SK-N-SH (cell line): Measurements from ENCODE around the gene PAK3. TPM values are rescaled to one million over a fixed set of nuclear protein-coding genes. Genes with fewer than 3 reads are reported as not detected.

Experiments
- CTCF ChIA-PET: fragments of 300-600, 350-600 bp; formaldehyde crosslinking; extraction: SDS; loops from one replicate; lab custom pipeline; 2021; lab: Yijun Ruan, JAX
- POLR2A ChIA-PET: fragments of 350-600 bp; sonication (Branson Sonifier 250); formaldehyde crosslinking; extraction: SDS; loops from one replicate; lab custom pipeline; 2020; ENCODE audit warnings: antibody characterized with exemption, inconsistent platforms; lab: Yijun Ruan, JAX
- DNase-seq: peaks from one replicate; pipeline ENCODE4 v3.0.0; 2012
- H2AFZ ChIP-seq: fragments of 200-600 bp; sonication (generic); 2 replicates; pipeline ENCODE4 v1.8.1; 2016; ENCODE audit warnings: antibody characterized with exemption, mild to moderate bottlenecking, low read depth
- H3F3A ChIP-seq: fragments of 200-600 bp; sonication (generic); replicated peaks from 2 replicates; pipeline ENCODE3; 2016; ENCODE audit warnings: antibody characterized with exemption, mild to moderate bottlenecking; ENCODE audit not compliant: insufficient read depth
- H3K27ac ChIP-seq, 2 experiments: fragments of 200-500 bp in 1 of 2; fragments of 200-600 bp in 1 of 2; sonication (Bioruptor generic) in 1 of 2; sonication (generic), shearing (Covaris generic) in 1 of 2; 2 replicates each; pipeline versions ENCODE4 v1.5.1 to v1.6.1; 2014 to 2016; ENCODE audit warnings: low read depth in 2 of 2, inconsistent platforms in 1 of 2, low read length in 1 of 2, mild to moderate bottlenecking in 1 of 2, mixed read lengths in 1 of 2
- H3K27me3 ChIP-seq: fragments of 200-600 bp; sonication (generic), shearing (Covaris generic); 2 replicates; pipeline ENCODE4 v1.6.1; 2016; ENCODE audit warnings: mixed run types; ENCODE audit not compliant: insufficient read depth
- H3K36me3 ChIP-seq, 2 experiments: fragments of 200-500 bp in 1 of 2; fragments of 200-600 bp in 1 of 2; sonication (Bioruptor generic) in 1 of 2; sonication (generic) in 1 of 2; replicated peaks in 1 of 2; 2 replicates each; pipeline versions ENCODE3 to v1.5.1; 2014 to 2016; ENCODE audit warnings: low read length in 1 of 2, mild to moderate bottlenecking in 1 of 2; ENCODE audit not compliant: insufficient read depth in 2 of 2, control insufficient read depth in 1 of 2
- H3K4me1 ChIP-seq, 2 experiments: fragments of 200-500 bp in 1 of 2; fragments of 200-600 bp in 1 of 2; sonication (Bioruptor generic) in 1 of 2; sonication (generic), shearing (Covaris generic) in 1 of 2; 2 replicates each; pipeline versions ENCODE4 v1.5.1 to v1.6.1; 2014 to 2016; ENCODE audit warnings: low read depth in 1 of 2, low read length in 1 of 2, mixed run types in 1 of 2; ENCODE audit not compliant: insufficient read depth in 2 of 2, control insufficient read depth in 1 of 2
- H3K4me2 ChIP-seq: fragments of 200-600 bp; sonication (generic), shearing (Covaris generic); 2 replicates; pipeline ENCODE4 v1.6.1; 2017; ENCODE audit warnings: mixed run types
- H3K4me3 ChIP-seq, 2 experiments: fragments of 200-500 bp in 1 of 2; fragments of 200-600 bp in 1 of 2; sonication (Bioruptor generic) in 1 of 2; sonication (generic), shearing (Covaris generic) in 1 of 2; 2 replicates each; pipeline versions ENCODE4 v1.5.1 to v1.8.1; 2014 to 2016; ENCODE audit warnings: low read depth in 2 of 2, inconsistent platforms in 1 of 2, low read length in 1 of 2, mild to moderate bottlenecking in 1 of 2, mixed read lengths in 1 of 2, moderate library complexity in 1 of 2
- H3K79me2 ChIP-seq: fragments of 200-600 bp; sonication (generic); 2 replicates; pipeline ENCODE4 v1.8.1; 2017; ENCODE audit warnings: mild to moderate bottlenecking; ENCODE audit not compliant: insufficient read depth
- H3K9ac ChIP-seq: fragments of 200-600 bp; sonication (generic); 2 replicates; pipeline ENCODE4 v1.6.1; 2017; ENCODE audit warnings: mixed run types
- H3K9me2 ChIP-seq: fragments of 200-600 bp; sonication (generic); 2 replicates; pipeline ENCODE4 v1.6.1; 2017; ENCODE audit warnings: mixed run types
- H3K9me3 ChIP-seq: fragments of 200-600 bp; sonication (generic); 2 replicates; pipeline ENCODE4 v1.6.1; 2017; ENCODE audit warnings: mixed run types, mild to moderate bottlenecking, moderate library complexity
- H4K20me1 ChIP-seq: fragments of 200-600 bp; sonication (generic); 2 replicates; pipeline ENCODE4 v1.6.1; 2017; ENCODE audit warnings: mild to moderate bottlenecking, mixed run types; ENCODE audit not compliant: insufficient read depth
- CTCF ChIP-seq: fragments of 200-600 bp; sonication (generic); IDR thresholded peaks from 2 replicates; pipeline ENCODE4 v1.6.1; 2017; ENCODE audit warnings: antibody characterized with exemption, mild to moderate bottlenecking, moderate library complexity
- ELF1 ChIP-seq: IDR thresholded peaks from 2 replicates; pipeline ENCODE4 v1.4.0; 2012
- EP300 ChIP-seq, 2 experiments: IDR thresholded peaks; 2 replicates each; pipeline versions ENCODE4 v1.4.0 to v1.6.1; 2012; ENCODE audit warnings: borderline replicate concordance in 1 of 2, low read depth in 1 of 2, low read length in 1 of 2
- EZH2phosphoT487 ChIP-seq: fragments of 200-600 bp; sonication (generic); IDR thresholded peaks from 2 replicates; pipeline ENCODE4 v1.6.1; 2017; ENCODE audit warnings: low read depth, mixed run types, mild to moderate bottlenecking, antibody characterized with exemption, moderate library complexity, borderline replicate concordance
- FOXJ3 ChIP-seq: sonication (generic); formaldehyde crosslinking; IDR thresholded peaks from 2 replicates; pipeline ENCODE4 v1.5.1; 2020; ENCODE audit warnings: mild to moderate bottlenecking, missing genetic modification reagents
- MEF2A ChIP-seq: IDR thresholded peaks from 2 replicates; pipeline ENCODE4 v1.4.0; 2012; ENCODE audit warnings: low read depth, borderline replicate concordance
- NRF1 ChIP-seq: IDR thresholded peaks from 2 replicates; pipeline ENCODE4 v1.6.1; 2012; ENCODE audit warnings: low read depth, mild to moderate bottlenecking, low read length
- PBX3 ChIP-seq: IDR thresholded peaks from 2 replicates; pipeline ENCODE4; 2012
- POLR2AphosphoS5 ChIP-seq: IDR thresholded peaks from 2 replicates; pipeline ENCODE4 v1.6.1; 2012; ENCODE audit warnings: low read depth, low read length
- RAD21 ChIP-seq: IDR thresholded peaks from 2 replicates; pipeline ENCODE4 v1.6.1; 2012; ENCODE audit warnings: mild to moderate bottlenecking, low read length
- RFX5 ChIP-seq: IDR thresholded peaks from 2 replicates; pipeline ENCODE4 v1.6.1; 2012; ENCODE audit warnings: mild to moderate bottlenecking, improper control_type of control experiment, low read length
- RXRA ChIP-seq: IDR thresholded peaks from 2 replicates; pipeline ENCODE4 v1.4.0; 2012; ENCODE audit warnings: low read depth, mild to moderate bottlenecking, borderline replicate concordance
- SIN3A ChIP-seq: IDR thresholded peaks from 2 replicates; pipeline ENCODE4 v1.6.1; 2012; ENCODE audit warnings: low read depth, mild to moderate bottlenecking, low read length, moderate library complexity, borderline replicate concordance
- SMC3 ChIP-seq: IDR thresholded peaks from 2 replicates; pipeline ENCODE4 v1.6.1; 2012; ENCODE audit warnings: low read depth, low read length, improper control_type of control experiment
- TEAD4 ChIP-seq: IDR thresholded peaks from 2 replicates; pipeline ENCODE4 v1.4.0; 2012; ENCODE audit warnings: mild to moderate bottlenecking, borderline replicate concordance; ENCODE audit not compliant: insufficient read depth
- USF1 ChIP-seq: IDR thresholded peaks from 2 replicates; pipeline ENCODE4 v1.4.0; 2012; ENCODE audit warnings: low read depth, borderline replicate concordance
- USF2 ChIP-seq: fragments of 150-350 bp; IDR thresholded peaks from 2 replicates; pipeline ENCODE4 v1.6.1; 2017; ENCODE audit warnings: antibody characterized with exemption, low read length, low read depth, borderline replicate concordance
- ZBTB33 ChIP-seq: IDR thresholded peaks from 2 replicates; pipeline ENCODE4 v1.4.0; 2012; ENCODE audit warnings: low read depth, borderline replicate concordance
- WGBS: methylation state at CpG from one replicate; pipeline ENCODE4 v1.1.6; 2017; ENCODE audit warnings: low lambda C conversion rate; 5-methylcytosine and 5-hydroxymethylcytosine counted together
- polyA plus RNA-seq, 3 experiments: library from polyadenylated mRNA; depleted of rRNA; stranded (reverse); fragments of >200 nt; gene quantifications; 2 replicates each; pipeline ENCODE4 v1.2.3, GENCODE V29; 2012

PAK3 gene
- polyA plus RNA-seq, 1 of the 3 experiments (the other 2 are of a cell fraction) = 0.23 TPM

GRCh38 chrX:111119341-111119740 is 23.4 kb downstream of the PAK3 start:
- TF ChIP-seq POLR2AphosphoS5 (no peak), RAD21 (no peak), SIN3A (no peak), PBX3 (no peak), EZH2phosphoT487 (no peak), ELF1 (no peak), SMC3 (no peak), EP300 (IDR thresholded peaks at IDR 0.05; ENCODE audit: borderline replicate concordance in 1 of 2, low read depth in 1 of 2, low read length in 1 of 2) (no peak), NRF1 (no peak), USF1 (no peak), CTCF (no peak), USF2 (no peak), TEAD4 (no peak), RXRA (no peak), MEF2A (no peak), FOXJ3 (CRISPR knock-in tag) (no peak), ZBTB33 (no peak), RFX5 (no peak)
- Histone ChIP-seq H2AFZ (no peak overlapping the region), H4K20me1 (no peaks in the 10 kb centered on the region), H3F3A (no peaks in the 10 kb centered on the region), H3K27ac (no peak overlapping the region), H3K9ac (no peak overlapping the region), H3K9me3 (no peaks in the 10 kb centered on the region), H3K4me1 (no peaks in the 10 kb centered on the region), H3K79me2 (no peaks in the 10 kb centered on the region), H3K36me3 (no peaks in the 10 kb centered on the region), H3K4me2 (no peak overlapping the region), H3K4me3 (no peak overlapping the region), H3K27me3 (no peaks in the 10 kb centered on the region; the same call in 1 of the 2 replicates), H3K9me2 (no peaks in the 10 kb centered on the region)
- DNase-seq = no peak
- WGBS = 31% methylated on average over 2 of the region's 2 CpGs
- ChIA-PET POLR2A (no interaction called here), CTCF (interaction anchor here (1.0 kb wide), 1 partner anchor 18 kb away, joined by 3 read pairs; no protein-coding TSS in a partner anchor)
